HepG2 (cell line): Measurements from ENCODE around the gene LATS2. TPM values are rescaled to one million over a fixed set of nuclear protein-coding genes. Genes with fewer than 3 reads are reported as not detected.

Experiments
- GABPA ChIP-seq, 2 experiments: IDR thresholded peaks; 2 replicates each; pipeline ENCODE4 v1.6.1; 2011 to 2016; ENCODE audit warnings: low read depth in 2 of 2, low read length in 1 of 2, missing biosample characterization in 1 of 2, missing genetic modification characterization in 1 of 2
- IRX3 ChIP-seq: sonication (generic); formaldehyde crosslinking; IDR thresholded peaks from 2 replicates; pipeline ENCODE4 v1.8.1; 2023; ENCODE audit warnings: mild to moderate bottlenecking, low read depth, missing genetic modification reagents, borderline replicate concordance
- NCOR1 ChIP-seq: fragments of 200-600 bp; sonication (generic); IDR thresholded peaks from 2 replicates; pipeline ENCODE4 v1.7.0; 2017; ENCODE audit warnings: antibody characterized with exemption, low read length, borderline replicate concordance
- NFE2 ChIP-seq: sonication (generic); formaldehyde crosslinking; IDR thresholded peaks from 2 replicates; pipeline ENCODE4 v1.4.0; 2020; ENCODE audit warnings: missing genetic modification reagents
- SMAD1 ChIP-seq: sonication (generic); formaldehyde crosslinking; IDR thresholded peaks from 2 replicates; pipeline ENCODE4 v1.4.0; 2020; ENCODE audit warnings: missing genetic modification reagents, low read depth, mild to moderate bottlenecking, borderline replicate concordance
- SRY ChIP-seq: sonication (generic); formaldehyde crosslinking; IDR thresholded peaks from 2 replicates; pipeline ENCODE4 v1.8.0; 2022; ENCODE audit warnings: mild to moderate bottlenecking, missing genetic modification reagents
- YY1 ChIP-seq: IDR thresholded peaks from 2 replicates; pipeline ENCODE4 v1.6.1; 2011; ENCODE audit warnings: low read length, low read depth, moderate library complexity, mild to moderate bottlenecking; ENCODE audit not compliant: insufficient read depth, insufficient replicate concordance
- ZNF350 ChIP-seq: sonication (generic); formaldehyde crosslinking; IDR thresholded peaks from 2 replicates; pipeline ENCODE4 v1.4.0; 2020; ENCODE audit warnings: mild to moderate bottlenecking, low read depth, missing genetic modification reagents, borderline replicate concordance
- ZNF619 ChIP-seq: sonication (generic); formaldehyde crosslinking; IDR thresholded peaks from 2 replicates; pipeline ENCODE4 v1.4.0; 2020; ENCODE audit warnings: mild to moderate bottlenecking, missing genetic modification reagents
- ZNF761 ChIP-seq: sonication (generic); formaldehyde crosslinking; conservative IDR thresholded peaks from 2 replicates; pipeline ENCODE4 v1.4.0; 2020; ENCODE audit warnings: mild to moderate bottlenecking, missing genetic modification reagents
- ZNF883 ChIP-seq: sonication (generic); formaldehyde crosslinking; IDR thresholded peaks from 2 replicates; pipeline ENCODE4 v1.5.1; 2020; ENCODE audit warnings: mild to moderate bottlenecking, missing genetic modification reagents; ENCODE audit errors: not compliant biosample characterization
- polyA plus RNA-seq, 8 experiments: library from polyadenylated mRNA; depleted of rRNA in 3 of 8; stranded (reverse) in 7 of 8; unstranded in 1 of 8; fragments of >200 nt; fragmentation: Illumina TruSeq in 4 of 8; extraction: Trizol in 4 of 8; gene quantifications; 2 replicates each; pipeline versions ENCODE4 v1.2.1 to v1.2.3, GENCODE V29; 2011 to 2016; ENCODE audit warnings: low read depth in 4 of 8, missing spikeins in 1 of 8, mixed read lengths in 1 of 8; ENCODE audit not compliant: insufficient read depth in 1 of 8
- total RNA-seq, 5 experiments: library from RNA; depleted of rRNA; stranded (reverse); fragments of >200 nt; fragmentation: Illumina TruSeq; extraction: Trizol; gene quantifications; 2 replicates each; pipeline ENCODE4 v1.2.3, GENCODE V29; 2016; ENCODE audit warnings: low read depth in 1 of 5
- TF ChIP-seq, protein P1 (sequence below): sonication (generic); formaldehyde crosslinking; IDR thresholded peaks from 2 replicates; pipeline ENCODE4 v1.5.1; 2020; ENCODE audit warnings: mild to moderate bottlenecking, missing genetic modification reagents, moderate library complexity
- TF ChIP-seq, protein P2 (sequence below), 2 experiments: sonication (generic) in 1 of 2; formaldehyde crosslinking in 1 of 2; IDR thresholded peaks; 2 replicates each; pipeline versions ENCODE4 v1.4.0 to v1.6.1; 2018 to 2020; ENCODE audit warnings: missing genetic modification reagents in 2 of 2, borderline replicate concordance in 1 of 2, low read depth in 1 of 2, mild to moderate bottlenecking in 1 of 2, missing biosample characterization in 1 of 2
- TF ChIP-seq, protein P3 (sequence below): sonication (generic); formaldehyde crosslinking; IDR thresholded peaks from 2 replicates; pipeline ENCODE4 v1.5.0; 2020; ENCODE audit warnings: mild to moderate bottlenecking, missing genetic modification reagents
- TF ChIP-seq, protein P4 (sequence below): sonication (generic); formaldehyde crosslinking; IDR thresholded peaks from 2 replicates; pipeline ENCODE4 v1.5.0; 2020; ENCODE audit warnings: missing genetic modification reagents
- TF ChIP-seq, protein P5 (sequence below): sonication (generic); formaldehyde crosslinking; conservative IDR thresholded peaks from 2 replicates; pipeline ENCODE4 v1.8.1; 2023; ENCODE audit warnings: missing genetic modification reagents

The LATS2 gene
- total and polyA plus RNA-seq, 2 of the 13 experiments (the other 11 are each of a cell fraction or from before 2014, with no cell fraction given) = 7.3 to 8.5 TPM

DNA sequence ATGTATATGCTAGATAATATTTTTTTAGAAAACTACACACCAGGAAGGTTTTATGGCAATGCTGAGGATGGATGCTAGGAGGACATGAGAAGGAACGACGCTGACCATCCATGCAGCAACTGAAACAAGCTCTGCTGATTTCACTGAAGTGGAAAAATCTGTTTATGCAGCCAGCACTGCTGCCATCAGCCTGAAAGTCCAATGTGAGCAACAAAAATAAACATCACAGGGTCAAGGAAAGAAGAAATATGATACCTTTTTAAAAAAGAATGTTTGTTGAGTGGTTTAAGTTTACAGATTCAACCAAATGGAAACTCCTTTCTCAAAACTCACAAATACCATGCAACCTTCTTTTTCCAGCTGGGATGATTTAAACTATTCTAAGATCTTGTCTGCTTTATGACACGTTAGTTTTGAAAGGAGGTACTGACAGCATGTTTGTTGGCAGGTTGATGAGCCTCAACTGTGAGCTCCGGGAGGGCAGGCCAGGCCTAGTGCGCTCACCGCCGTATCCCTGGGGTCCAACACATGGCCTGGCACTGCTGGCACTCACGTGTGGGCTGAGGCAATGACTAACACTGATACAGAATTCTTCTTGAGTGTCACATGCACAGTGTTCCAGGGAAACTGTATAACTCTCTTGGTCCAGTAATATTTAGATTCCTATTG, 46.8 kb downstream of the LATS2 start (continued):
- TF ChIP-seq, protein P1, sequence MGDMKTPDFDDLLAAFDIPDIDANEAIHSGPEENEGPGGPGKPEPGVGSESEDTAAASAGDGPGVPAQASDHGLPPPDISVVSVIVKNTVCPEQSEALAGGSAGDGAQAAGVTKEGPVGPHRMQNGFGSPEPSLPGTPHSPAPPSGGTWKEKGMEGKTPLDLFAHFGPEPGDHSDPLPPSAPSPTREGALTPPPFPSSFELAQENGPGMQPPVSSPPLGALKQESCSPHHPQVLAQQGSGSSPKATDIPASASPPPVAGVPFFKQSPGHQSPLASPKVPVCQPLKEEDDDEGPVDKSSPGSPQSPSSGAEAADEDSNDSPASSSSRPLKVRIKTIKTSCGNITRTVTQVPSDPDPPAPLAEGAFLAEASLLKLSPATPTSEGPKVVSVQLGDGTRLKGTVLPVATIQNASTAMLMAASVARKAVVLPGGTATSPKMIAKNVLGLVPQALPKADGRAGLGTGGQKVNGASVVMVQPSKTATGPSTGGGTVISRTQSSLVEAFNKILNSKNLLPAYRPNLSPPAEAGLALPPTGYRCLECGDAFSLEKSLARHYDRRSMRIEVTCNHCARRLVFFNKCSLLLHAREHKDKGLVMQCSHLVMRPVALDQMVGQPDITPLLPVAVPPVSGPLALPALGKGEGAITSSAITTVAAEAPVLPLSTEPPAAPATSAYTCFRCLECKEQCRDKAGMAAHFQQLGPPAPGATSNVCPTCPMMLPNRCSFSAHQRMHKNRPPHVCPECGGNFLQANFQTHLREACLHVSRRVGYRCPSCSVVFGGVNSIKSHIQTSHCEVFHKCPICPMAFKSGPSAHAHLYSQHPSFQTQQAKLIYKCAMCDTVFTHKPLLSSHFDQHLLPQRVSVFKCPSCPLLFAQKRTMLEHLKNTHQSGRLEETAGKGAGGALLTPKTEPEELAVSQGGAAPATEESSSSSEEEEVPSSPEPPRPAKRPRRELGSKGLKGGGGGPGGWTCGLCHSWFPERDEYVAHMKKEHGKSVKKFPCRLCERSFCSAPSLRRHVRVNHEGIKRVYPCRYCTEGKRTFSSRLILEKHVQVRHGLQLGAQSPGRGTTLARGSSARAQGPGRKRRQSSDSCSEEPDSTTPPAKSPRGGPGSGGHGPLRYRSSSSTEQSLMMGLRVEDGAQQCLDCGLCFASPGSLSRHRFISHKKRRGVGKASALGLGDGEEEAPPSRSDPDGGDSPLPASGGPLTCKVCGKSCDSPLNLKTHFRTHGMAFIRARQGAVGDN = peak; percentile 93
- no peak for TF ChIP-seq ZNF761
- no peak for TF ChIP-seq YY1
- no peak for TF ChIP-seq ZNF619 (CRISPR knock-in tag)
- TF ChIP-seq, protein P2, sequence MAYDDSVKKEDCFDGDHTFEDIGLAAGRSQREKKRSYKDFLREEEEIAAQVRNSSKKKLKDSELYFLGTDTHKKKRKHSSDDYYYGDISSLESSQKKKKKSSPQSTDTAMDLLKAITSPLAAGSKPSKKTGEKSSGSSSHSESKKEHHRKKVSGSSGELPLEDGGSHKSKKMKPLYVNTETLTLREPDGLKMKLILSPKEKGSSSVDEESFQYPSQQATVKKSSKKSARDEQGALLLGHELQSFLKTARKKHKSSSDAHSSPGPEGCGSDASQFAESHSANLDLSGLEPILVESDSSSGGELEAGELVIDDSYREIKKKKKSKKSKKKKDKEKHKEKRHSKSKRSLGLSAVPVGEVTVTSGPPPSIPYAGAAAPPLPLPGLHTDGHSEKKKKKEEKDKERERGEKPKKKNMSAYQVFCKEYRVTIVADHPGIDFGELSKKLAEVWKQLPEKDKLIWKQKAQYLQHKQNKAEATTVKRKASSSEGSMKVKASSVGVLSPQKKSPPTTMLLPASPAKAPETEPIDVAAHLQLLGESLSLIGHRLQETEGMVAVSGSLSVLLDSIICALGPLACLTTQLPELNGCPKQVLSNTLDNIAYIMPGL (CRISPR knock-in tag; IDR thresholded peaks at IDR 0.05; ENCODE audit: borderline replicate concordance in 1 of 2, low read depth in 1 of 2) = peak in 1 of 2 experiments; percentile 23; a peak in 1 of 4 replicates
- TF ChIP-seq SMAD1 = no peak
- TF ChIP-seq SRY (CRISPR knock-in tag) = 0 out of 2 replicates have a peak, but pooled peaks have one; percentile 38
- TF ChIP-seq, protein P3, sequence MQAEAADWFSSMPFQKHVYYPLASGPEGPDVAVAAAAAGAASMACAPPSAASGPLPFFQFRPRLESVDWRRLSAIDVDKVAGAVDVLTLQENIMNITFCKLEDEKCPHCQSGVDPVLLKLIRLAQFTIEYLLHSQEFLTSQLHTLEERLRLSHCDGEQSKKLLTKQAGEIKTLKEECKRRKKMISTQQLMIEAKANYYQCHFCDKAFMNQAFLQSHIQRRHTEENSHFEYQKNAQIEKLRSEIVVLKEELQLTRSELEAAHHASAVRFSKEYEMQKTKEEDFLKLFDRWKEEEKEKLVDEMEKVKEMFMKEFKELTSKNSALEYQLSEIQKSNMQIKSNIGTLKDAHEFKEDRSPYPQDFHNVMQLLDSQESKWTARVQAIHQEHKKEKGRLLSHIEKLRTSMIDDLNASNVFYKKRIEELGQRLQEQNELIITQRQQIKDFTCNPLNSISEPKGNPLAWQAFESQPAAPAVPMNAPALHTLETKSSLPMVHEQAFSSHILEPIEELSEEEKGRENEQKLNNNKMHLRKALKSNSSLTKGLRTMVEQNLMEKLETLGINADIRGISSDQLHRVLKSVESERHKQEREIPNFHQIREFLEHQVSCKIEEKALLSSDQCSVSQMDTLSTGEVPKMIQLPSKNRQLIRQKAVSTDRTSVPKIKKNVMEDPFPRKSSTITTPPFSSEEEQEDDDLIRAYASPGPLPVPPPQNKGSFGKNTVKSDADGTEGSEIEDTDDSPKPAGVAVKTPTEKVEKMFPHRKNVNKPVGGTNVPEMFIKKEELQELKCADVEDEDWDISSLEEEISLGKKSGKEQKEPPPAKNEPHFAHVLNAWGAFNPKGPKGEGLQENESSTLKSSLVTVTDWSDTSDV (CRISPR knock-in tag) = no peak
- no peak for TF ChIP-seq IRX3 (CRISPR knock-in tag)
- TF ChIP-seq, protein P4, sequence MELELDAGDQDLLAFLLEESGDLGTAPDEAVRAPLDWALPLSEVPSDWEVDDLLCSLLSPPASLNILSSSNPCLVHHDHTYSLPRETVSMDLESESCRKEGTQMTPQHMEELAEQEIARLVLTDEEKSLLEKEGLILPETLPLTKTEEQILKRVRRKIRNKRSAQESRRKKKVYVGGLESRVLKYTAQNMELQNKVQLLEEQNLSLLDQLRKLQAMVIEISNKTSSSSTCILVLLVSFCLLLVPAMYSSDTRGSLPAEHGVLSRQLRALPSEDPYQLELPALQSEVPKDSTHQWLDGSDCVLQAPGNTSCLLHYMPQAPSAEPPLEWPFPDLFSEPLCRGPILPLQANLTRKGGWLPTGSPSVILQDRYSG = 0 out of 2 replicates have a peak, but pooled peaks have one; percentile 26
- TF ChIP-seq, protein P5, sequence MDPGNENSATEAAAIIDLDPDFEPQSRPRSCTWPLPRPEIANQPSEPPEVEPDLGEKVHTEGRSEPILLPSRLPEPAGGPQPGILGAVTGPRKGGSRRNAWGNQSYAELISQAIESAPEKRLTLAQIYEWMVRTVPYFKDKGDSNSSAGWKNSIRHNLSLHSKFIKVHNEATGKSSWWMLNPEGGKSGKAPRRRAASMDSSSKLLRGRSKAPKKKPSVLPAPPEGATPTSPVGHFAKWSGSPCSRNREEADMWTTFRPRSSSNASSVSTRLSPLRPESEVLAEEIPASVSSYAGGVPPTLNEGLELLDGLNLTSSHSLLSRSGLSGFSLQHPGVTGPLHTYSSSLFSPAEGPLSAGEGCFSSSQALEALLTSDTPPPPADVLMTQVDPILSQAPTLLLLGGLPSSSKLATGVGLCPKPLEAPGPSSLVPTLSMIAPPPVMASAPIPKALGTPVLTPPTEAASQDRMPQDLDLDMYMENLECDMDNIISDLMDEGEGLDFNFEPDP = no peak
- TF ChIP-seq GABPA (IDR thresholded peaks at IDR 0.05; ENCODE audit: low read depth, low read length) = no peak
- TF ChIP-seq GABPA (CRISPR knock-in tag; IDR thresholded peaks at IDR 0.05; ENCODE audit: low read depth) = no peak
- no peak for TF ChIP-seq NFE2 (CRISPR knock-in tag)
- no peak; the same call in 1 of the 2 replicates for TF ChIP-seq ZNF350 (CRISPR knock-in tag)
- TF ChIP-seq ZNF883 (CRISPR knock-in tag) = no peak
- peak; percentile 49; the same call in 1 of the 2 replicates for TF ChIP-seq NCOR1
